IPS-18c (cell line): Measurements from ENCODE around the gene LYPLAL1.

ENCODE experiments used
- H3K4me3 ChIP-seq: 2 replicates; pipeline ENCODE4 v1.7.0; 2013; ENCODE audit warnings: low read depth, mild to moderate bottlenecking, low read length, moderate library complexity; ENCODE audit not compliant: insufficient read depth
- H3K9me3 ChIP-seq: one replicate; pipeline ENCODE4 v1.6.1; 2013; ENCODE audit warnings: mild to moderate bottlenecking, low read length, moderate library complexity; ENCODE audit not compliant: control insufficient read depth, insufficient read depth

Gene LYPLAL1

GRCh38 chr1:219155135-219155534, 18.5 kb upstream of the LYPLAL1 start:
- Histone ChIP-seq H3K9me3 (no peaks in the 10 kb centered on the region), H3K4me3 (no peak overlapping the region)

- H3K4me3 ChIP-seq: no peak overlapping the region
- H3K9me3 ChIP-seq: no peaks in the 10 kb centered on the region
These were observed 13.6 kb upstream of the LYPLAL1 start for GRCh38 chr1:219159946-219160645.

GRCh38 chr1:219160967-219161366, 12.7 kb upstream of the LYPLAL1 start:
- Histone ChIP-seq H3K9me3 (no peaks in the 10 kb centered on the region), H3K4me3 (no peak overlapping the region)

- no peaks in the 10 kb centered on the region for H3K9me3 ChIP-seq
- H3K4me3 ChIP-seq: no peak overlapping the region
These were observed 12.3 kb upstream of the LYPLAL1 start for GRCh38 chr1:219161371-219161770.

GRCh38 chr1:219163401-219163954, 10.2 kb upstream of the LYPLAL1 start:
- Histone ChIP-seq H3K4me3 (no peak overlapping the region), H3K9me3 (no peaks in the 10 kb centered on the region)

GRCh38 chr1:219171192-219171935, 2.3 kb upstream of the LYPLAL1 start:
- Histone ChIP-seq H3K9me3 (no peaks in the 10 kb centered on the region), H3K4me3 (no peak overlapping the region)

GRCh38 chr1:219172821-219173220, 857 bp upstream of the LYPLAL1 start:
- H3K9me3 ChIP-seq: no peaks in the 10 kb centered on the region
- no peak overlapping the region for H3K4me3 ChIP-seq

- H3K4me3 ChIP-seq: peak overlapping the region; percentile 83; the same call in 1 of the 2 replicates
- H3K9me3 ChIP-seq: no peaks in the 10 kb centered on the region
These were observed 282 bp upstream of the LYPLAL1 start for GRCh38 chr1:219173434-219173757.

GRCh38 chr1:219174460-219175211, 958 bp downstream of the LYPLAL1 start:
- Histone ChIP-seq H3K4me3 (peak overlapping the region; percentile 83), H3K9me3 (no peaks in the 10 kb centered on the region)

GRCh38 chr1:219175212-219175564, 1.5 kb downstream of the LYPLAL1 start:
- H3K4me3 ChIP-seq: peak overlapping the region; percentile 83; the same call in 1 of the 2 replicates
- H3K9me3 ChIP-seq: no peaks in the 10 kb centered on the region

- no peak overlapping the region for H3K4me3 ChIP-seq
- no peaks in the 10 kb centered on the region for H3K9me3 ChIP-seq
These were observed 2.5 kb downstream of the LYPLAL1 start for GRCh38 chr1:219176168-219176567.

GRCh38 chr1:219177363-219177762, 3.7 kb downstream of the LYPLAL1 start:
- no peaks in the 10 kb centered on the region for H3K9me3 ChIP-seq
- H3K4me3 ChIP-seq: no peak overlapping the region

- no peaks in the 10 kb centered on the region for H3K9me3 ChIP-seq
- H3K4me3 ChIP-seq: no peak overlapping the region
These were observed 4.3 kb downstream of the LYPLAL1 start for GRCh38 chr1:219177940-219178339.

- H3K4me3 ChIP-seq: no peak overlapping the region
- H3K9me3 ChIP-seq: no peaks in the 10 kb centered on the region
These were observed 5.6 kb downstream of the LYPLAL1 start for GRCh38 chr1:219179293-219179692.

- Histone ChIP-seq H3K9me3 (no peaks in the 10 kb centered on the region), H3K4me3 (no peak overlapping the region)
These were observed 10.7 kb downstream of the LYPLAL1 start for GRCh38 chr1:219184337-219184736.

GRCh38 chr1:219185486-219186117, 11.9 kb downstream of the LYPLAL1 start:
- Histone ChIP-seq H3K4me3 (no peak overlapping the region), H3K9me3 (no peaks in the 10 kb centered on the region)

GRCh38 chr1:219188331-219188803, 14.7 kb downstream of the LYPLAL1 start:
- no peak overlapping the region for H3K4me3 ChIP-seq
- H3K9me3 ChIP-seq: no peaks in the 10 kb centered on the region
